Ishikawa (cell line): ENCODE results near the gene MAP3K5.

ENCODE experiments used
- CEBPB ChIP-seq: IDR thresholded peaks from 2 replicates; pipeline ENCODE4 v1.6.1; 2012
- EGR1 ChIP-seq: IDR thresholded peaks from 2 replicates; pipeline ENCODE4 v1.6.1; 2012
- MAX ChIP-seq: IDR thresholded peaks from 2 replicates; pipeline ENCODE4 v1.6.1; 2012

DNA sequence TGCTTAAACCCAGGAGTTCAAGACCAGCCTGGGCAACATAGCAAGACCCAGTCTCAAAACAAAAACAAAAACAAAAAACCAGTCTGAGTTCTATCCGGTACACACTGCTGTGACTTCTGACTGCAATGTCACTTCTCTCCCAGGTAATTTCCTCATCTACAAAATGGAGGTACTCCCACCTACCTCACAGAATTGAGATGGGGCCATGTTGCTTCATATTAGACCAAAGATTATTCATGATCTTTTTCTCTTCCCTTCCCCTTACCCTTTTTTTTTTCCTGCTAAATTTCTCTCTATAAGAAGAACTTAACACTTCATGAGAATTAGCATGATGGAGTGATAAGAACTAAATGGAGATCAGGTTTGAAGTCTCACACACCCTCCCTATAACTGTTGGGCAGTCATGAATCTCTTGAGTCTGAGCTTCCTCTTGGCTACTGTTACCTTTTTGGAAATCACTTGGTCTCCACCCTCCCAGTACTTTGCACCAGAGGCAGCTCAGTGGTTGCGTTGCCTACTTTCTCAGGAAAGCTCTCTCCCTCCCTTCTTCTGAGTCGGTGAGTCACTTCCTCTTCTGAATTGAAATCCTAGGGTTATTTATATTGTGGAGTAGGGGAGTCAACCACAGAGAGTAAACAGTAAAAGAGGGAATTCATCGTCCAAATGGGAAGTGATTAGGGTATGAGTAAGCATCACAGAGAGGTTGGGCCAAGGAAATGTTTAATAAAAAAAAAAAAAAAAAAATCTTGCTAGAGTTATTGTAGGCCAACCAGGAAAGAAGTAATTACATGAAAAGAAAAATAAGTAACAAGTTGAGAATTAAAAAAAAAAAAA is 182.2 kb downstream of the MAP3K5 start:
- TF ChIP-seq CEBPB: no peak
- no peak for TF ChIP-seq EGR1
- TF ChIP-seq MAX: no peak
